GM19025 (cell line): ENCODE results near the gene ZNF512B.
"Not testable (repeated sequence)": the region's sequence is repeated elsewhere in the genome, so short reads cannot be mapped to it uniquely, and the experiment has no call there.

Experiments used
- ATAC-seq: cut with Tn5 transposase; IDR thresholded peaks from one replicate; pipeline ENCODE4 v1.9.1; 2021; ENCODE audit warnings: mild to moderate bottlenecking, low read depth, moderate library complexity; ENCODE audit not compliant: unreplicated experiment

The ZNF512B gene

DNA sequence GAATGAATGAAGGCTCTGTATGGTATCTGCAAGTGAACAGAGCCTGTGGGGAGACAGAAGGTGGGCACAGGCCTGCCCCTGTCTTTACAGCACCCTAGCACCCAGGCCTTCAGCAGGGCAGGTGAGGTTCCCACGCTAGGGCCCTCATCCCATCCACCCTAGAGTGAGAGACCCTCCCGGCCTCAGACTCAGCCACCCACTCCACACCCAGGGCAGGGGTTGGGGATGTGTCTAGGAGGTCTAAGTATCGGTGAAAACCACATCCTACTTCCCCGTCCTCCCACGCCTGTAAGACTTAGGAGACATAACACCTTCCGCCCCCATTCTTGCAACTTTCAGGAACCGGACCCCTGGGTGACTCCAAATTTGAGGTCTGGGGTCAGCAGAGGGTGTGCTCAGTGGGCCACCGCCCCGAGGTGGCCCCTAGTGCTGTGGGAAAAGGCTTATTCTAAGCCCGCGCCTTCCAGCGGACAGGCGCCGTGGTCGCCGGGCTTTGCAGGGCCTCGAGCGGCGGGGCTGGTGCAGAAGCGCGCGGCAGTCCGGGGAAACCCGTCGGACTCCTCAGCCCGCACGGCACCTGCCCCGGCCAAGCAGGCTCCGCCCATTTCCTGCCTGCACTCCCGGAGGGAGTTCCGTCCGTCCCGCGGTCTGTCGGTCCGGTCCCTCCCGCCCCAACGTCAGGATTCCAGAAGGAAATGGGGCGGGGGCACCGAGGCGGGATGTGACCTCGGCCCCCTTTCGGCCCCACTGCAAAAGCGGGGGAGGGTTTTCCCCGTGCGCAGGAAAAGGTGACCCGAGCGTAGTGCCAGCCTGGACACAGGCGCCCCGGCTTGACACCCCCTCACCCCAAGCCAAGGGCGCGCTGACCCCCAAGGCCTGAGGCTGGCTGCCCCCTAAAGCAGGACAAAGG, 8.8 kb upstream of the ZNF512B start:
- peak; percentile 36 for ATAC-seq

DNA sequence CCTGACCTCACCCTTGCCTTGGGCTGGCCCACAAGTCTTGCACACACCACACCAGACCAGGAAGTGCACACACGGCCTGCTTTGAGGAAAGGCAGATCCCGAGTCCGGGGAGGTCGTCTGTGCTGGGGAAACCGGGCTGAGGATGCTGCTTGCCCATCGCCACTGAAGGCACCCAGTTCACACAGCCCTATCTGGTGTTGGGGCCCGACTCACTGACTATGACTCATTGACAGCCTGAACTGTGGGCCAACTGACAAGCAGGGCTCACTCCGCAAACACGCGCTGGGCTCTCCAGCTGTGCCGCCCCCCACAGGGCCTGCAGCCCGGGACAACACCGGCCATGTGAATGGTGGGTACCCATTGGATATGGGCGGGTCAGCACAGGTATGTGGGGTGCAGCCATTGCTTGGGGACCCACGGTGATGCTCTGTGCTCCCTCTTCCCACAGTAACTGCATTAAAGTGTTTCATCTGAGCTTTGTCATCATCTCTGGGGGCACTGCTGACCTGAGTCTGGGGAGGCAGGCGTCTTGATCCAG, 8.1 kb upstream of the ZNF512B start:
- no peak for ATAC-seq

DNA sequence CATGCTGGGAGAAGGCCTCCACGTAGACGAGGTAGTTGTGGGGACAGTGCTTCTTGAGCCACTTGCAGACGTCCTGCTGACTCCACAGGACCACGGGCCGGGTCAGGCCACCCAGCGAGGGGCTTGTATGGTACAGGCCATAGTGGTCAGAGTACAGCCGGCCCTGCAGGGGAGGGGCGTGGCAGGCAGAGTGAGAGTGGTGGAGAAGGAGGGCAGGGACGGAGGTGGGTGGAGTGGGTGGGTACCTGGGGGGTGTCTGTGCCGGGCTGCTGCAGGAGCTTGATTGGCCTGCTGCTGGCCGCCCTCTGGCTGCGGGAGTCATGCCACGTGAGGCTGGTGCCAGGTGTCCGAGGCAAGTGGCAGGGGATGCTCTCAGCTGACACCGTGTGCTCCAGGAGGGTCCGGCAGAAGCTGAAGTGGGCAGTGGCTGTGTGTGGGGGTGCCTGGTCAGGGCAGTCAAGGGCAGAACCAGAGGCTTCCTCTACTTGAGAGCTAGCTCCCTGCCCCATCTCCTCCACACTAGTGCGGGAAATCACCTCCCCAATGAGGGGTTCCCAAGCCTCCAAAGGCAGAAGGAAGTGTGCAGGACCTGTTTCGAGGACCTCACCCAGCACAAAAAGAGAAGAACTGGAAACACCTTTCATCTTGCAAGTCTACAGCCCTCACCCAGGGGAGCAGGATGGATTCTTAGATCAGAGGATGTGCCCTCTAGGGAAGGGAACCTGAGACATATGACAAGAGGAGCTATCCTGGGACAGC, 7.4 kb upstream of the ZNF512B start:
- ATAC-seq: no peak

DNA sequence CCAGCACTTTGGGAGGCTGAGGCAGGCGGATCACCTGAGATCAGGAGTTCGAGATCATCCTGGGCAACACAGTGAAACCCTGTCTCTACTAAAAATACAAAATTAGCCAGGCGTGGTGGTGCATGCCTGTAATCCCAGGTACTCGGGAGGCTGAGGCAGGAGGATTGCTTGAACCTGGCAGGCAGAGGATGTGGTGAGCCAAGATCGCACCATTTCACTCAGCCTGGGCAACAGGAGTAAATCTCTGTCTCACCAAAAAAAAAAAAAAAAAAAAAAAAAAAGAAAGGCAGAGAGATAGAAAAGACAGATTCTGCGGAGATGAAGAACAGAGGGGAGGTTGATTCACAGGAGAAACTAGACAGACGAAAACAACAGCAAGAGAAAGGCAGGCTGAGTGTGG, 6.8 kb upstream of the ZNF512B start:
- not testable (repeated sequence) for ATAC-seq

DNA sequence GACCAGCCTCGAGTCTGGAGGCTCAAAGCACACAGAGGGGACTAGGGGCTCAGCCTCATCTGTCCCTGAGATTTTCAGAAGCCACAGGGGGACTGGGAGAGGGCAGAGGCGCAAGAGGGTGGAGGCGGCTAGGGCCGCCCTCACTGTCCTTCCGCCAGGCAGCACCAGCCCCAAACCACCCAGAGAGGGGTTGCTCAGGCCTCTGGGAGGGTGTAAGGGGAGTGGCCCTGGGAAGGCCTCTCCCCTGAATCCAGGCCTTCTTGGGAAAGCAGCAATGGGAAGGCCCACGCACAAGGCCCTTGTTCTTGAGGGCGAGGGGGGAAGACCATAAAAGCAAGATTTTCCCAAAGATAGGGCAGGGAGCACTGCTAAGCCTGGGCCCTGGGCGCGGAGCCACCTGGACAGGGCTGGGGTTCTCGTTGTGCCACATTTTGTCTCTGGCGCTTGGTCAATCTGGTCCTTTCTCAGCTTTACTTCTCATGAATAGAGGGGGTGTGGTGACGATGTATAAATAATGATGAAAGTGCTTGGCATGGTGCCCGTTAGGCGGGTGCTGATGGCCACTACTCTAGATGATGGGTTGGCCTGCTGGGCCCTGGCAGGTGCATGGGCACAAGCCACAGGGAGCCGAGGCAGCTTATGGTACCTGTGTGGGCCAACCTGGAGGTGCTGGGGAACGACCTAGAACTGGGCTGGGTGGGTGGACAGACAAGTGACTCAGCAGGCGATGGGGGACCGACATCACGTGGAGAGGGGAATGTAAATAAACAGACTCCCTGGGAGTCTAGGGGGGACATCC, 4.9 kb upstream of the ZNF512B start:
- no peak for ATAC-seq

DNA sequence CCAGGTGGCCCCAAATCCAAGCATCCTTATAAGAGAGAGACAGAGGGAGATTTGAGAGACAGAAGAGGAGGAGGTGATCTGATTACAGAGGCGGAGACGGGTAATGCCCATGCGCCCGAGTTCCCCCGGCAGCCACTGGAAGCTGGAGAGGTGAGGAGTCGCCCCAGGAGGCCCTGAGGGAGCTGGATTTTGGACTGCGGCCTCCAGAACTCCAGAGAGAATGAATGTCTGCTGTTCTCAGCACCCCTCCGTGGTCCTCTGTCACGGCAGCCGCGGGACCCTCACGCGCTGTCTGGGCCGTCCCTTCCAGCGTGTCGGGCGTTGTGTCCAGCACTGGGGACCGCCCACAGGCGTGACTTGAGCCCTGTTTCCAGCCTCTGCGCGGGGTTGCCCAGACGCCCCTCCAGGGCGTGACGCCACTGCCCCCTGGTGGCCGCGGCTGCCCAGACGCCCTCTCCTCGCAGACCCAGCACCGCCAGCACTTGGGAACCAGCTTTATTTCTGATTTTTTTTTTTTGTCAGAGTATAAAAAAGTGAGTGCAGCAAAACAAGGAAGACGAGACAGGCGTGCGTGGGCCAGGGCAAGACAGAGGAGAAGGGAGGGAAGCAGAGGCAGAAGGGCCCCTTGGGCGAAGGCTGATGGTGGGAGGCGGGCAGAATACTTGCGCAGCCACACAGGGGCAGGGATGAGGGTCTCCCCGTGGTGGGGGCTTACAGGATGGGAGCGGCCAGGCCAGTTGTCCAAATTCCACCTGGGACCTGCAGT, 4.1 kb upstream of the ZNF512B start:
- peak; percentile 35 for ATAC-seq

DNA sequence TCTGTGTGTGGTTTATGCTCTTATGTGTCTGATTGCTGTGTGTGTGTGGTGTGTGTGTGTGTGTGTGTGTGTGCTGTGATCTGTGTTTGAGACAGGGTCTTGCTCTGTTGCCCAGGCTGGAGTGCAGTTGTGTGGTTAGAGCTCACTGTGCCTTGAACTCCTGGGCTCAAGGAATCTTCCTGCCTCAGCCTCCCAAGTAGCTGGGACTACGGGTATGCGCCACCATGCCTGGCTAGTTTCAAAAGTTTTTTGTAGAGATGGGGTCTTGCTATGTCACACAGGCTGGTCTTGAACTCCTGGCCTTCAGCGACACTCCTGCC, 3.4 kb upstream of the ZNF512B start:
- no peak for ATAC-seq

DNA sequence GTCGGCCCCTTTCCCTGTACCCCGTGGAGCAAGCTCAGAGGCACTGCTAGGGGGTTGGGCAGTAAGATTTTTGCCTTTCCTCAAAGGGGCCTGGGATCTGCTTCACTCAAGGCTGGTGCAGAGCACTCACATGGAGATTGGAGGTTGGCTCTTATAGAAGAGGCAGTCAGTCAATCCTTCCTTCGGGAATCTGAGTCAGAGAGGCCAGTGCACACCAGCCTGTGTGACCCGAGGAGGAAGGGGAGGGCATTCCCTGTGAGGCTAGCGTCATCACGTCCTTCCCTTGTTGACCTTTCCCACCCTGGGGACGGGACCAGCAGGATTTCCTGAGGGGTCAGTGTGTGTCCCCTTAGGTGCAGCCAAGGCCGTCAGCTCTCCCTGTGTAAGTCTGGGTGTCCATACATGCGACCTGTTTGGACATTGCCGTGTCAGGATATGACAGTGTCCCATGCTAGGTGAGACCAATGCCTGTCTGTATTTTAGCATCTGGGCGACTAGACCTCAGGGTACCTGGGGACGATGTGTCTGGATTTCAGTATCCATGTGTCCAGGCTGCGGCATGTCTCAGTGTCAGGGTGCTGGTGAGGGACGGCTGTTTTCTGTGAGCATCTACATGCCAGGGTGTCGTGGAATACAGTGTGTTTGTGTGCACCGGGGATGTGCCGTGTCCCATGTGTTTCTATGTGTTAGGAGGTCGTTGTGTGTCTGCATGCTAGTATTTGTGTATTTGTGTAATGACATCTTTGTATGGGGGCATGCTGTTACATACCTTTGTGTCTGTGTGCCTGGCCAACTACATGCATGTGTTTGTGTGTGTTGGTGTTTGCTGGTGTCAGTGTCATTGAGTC, 2.8 kb upstream of the ZNF512B start:
- ATAC-seq: no peak

DNA sequence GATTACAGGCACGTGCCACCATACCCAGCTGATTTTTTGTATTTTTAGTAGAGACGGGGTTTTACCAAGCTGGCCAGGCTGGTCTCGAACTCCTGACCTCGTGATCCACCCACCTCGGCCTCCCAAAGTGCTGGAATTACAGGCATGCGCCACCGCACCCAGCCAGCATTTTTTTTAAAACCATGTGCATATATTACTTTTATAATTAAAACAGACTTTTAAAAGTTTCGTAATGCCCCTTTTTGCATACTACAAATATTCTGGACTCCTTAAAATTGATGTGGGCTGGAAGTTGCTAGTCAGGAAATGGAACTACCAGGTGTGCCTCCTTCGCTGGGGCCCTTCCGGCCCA, 2.2 kb upstream of the ZNF512B start:
- ATAC-seq: not testable (repeated sequence)

DNA sequence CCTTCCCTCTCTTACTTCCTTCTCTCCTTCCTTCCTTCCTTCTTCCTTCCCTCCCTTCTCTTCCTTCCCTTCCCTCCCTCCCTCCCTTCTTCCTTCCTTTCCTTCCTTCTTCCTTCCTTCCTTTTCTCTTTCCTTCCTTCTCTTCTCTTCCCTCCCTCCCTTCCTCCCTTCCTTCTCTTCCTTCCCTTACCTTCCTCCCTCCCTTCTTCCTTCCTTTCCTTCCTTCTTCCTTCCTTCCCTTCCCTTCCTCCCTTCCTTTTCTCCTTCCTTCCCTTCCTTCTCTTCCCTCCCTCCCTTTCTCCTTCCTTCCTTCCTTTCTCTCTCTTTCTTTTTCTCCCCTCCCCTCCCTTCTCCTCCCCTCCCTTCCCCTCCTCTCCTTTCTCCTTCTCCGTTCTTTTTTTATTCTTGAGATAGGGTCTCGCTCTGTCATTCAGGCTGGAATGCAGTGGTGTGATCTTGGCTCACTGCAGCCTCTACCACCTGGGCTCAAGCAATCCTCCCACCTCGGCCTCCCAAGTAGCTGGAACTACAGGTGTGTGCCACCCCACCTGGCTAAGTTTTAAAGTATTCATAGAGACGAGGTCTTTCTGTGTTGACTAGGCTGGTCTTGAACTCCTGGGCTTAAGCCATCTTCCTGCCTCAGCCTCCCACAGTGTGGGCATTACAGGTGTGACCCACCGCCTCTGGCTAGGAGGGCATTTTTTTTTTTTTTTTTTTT, 1.1 kb upstream of the ZNF512B start:
- no peak for ATAC-seq

DNA sequence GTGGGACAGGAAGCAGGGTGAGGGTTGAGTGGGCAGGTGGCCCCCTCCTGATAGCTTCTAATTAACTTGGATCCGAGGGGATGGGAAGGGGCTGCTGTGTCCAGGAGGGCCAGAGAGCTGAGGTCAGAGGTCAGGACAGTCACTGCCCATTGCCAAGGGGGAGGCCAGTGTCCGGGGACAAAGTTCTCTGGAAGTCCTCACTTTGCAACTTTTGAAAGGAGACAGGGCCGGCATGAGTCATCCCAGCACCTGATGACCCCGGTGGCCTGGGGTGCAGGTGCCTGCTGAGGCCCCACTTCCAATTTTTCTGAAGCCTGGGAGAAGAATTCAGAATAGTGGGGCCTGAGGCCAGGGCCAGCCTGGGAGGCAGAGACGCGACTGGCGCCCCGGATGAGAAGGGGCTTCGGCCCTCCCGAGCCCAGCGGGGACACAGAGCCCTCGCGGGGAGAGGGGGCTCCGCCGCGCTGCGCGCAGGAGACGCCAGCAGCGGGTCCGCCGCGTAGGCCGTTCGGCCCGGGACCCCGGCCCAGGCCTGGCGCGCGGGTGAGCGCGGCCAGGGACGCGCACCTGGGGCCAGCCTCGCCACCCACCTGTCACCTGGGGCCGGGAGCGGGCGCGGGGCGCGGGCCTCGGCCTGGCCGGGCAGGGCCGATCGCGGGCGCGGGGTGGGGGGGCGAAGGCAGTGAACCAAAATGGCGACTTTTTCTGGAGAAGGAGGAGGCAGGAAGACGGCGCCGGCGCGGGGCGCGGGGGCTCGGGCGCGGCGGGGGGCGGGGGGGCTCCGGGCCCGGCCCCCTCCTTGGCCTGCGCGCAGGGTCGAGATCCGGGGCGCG, 586 bp downstream of the ZNF512B start:
- no peak for ATAC-seq

DNA sequence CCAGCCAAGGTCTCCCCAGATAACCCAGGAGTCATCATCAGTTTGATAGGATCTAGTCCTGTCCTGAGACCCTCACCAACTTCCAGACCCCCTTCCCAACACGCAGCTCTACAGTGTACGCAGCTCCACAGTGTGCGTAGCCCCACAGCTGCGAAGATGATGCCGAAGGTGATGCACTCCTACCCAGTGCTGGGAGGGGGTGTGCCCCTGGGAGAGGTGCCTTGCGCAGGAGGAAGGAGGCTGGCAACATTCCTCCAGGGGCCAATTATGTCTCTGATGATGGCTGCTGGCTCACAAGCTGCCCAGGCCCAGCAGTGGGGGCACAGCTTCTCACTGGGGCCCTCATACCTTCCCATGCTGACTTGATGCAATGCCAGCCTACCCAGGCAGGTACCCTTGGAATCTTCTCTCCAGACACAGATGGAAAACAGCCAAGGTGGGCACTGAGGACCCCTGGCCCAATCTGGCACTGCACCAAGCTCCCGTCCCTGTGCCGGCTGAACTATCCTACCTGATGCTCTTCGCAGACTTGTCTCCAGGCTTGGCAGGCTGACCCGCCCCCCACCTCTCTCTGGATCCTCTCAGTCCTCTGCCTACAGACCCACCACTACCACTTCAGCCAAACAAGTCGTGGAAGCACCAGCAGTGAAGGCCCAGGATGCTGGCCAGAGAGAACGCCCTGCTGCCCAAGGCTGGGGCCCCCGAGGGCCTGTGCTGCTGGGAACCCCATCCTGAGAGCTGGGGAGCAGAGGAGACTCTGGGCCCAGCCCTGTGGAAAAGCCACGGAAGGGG, 1.4 kb downstream of the ZNF512B start:
- ATAC-seq: no peak

DNA sequence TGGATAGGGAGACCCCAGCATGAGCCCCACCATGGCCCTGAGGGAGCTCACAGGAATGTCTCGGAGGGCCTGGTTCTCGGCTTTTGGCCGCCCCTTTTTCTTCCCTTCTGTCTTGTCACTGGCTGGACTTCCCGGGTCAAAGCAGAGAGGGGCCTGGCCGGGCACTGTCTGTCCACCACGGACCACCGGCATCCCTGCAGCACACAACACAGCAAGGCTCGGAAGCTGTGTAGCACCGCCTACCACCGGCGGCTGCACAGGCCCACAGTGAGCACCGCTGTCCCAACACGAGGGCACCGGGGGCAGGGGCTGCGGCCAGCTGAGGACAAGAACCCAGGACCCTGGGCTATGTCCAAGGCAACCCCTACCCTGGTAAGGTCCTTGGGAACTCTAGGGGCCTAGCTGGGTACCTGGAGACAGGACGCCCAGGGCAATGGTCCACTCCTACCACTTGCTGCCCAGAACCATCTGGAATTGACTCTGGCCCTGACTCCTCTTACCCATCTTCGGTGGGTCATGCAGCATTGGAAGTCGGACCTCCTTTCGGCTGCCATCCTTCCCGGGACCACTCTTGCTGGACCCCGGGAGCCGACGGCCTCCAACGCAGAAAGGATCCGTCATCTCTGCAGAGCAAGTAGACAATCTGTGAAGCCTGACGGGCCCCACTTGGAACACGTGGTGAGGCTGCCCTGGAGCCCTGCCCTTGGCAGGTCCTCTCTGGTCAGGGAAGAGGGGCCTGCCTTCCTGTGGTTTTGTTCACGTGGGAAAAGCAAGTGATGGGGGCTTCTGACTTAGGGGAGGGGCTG, 2.2 kb downstream of the ZNF512B start:
- no peak for ATAC-seq

DNA sequence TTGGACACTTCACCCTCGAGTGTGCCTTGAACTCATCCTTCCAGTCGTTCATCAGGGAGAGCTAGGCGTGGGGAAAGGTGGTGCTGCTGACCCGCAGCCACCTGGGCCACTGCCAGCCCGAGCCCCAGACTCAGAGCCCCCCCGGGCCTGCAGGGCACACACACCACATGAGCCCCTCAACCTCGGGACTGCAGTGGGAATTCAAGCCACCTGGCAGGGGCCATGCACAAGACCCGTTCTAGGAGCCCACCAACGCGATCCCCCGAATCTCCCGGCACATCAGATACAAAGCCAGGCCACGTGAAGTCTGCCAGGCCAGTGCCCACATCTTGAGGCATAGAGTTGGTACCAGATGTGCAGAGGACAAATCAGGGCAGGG, 2.8 kb downstream of the ZNF512B start:
- no peak for ATAC-seq

DNA sequence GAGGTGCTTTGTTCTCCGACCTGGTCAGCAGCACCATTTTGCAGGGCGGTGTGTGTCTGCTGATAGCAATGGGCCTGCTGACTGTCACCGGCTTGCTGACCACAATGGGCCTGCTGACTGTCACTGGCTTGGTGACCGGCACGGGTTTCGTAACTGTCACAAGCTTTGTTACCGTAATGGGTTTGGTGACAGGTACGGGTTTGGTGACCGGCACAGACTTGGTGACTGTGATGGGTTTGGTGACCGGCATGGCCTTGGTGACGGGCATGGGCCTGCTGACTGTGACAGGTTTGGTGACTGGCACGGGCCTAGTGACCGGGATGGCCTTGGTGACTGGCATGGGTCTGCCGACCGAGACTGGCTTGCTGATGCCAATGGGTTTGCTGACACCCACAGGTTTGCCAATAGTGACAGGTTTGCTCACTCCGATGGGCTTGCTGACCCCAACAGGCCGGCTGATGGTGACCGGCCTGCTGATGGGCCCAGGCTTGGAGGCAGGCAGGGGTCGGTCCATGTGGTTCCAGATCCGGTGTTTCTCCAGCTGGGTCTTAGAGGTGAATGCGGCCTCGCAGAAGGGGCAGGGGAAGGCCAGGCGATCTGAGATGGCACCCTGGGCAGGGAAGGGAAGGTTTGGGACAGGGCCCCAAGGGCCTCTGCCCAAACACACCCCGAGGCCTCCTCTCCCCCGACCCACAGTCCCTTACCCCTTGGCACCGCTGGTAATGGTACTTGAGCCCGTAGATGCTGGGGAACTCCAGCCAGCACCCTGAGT, 3.4 kb downstream of the ZNF512B start:
- ATAC-seq: no peak

DNA sequence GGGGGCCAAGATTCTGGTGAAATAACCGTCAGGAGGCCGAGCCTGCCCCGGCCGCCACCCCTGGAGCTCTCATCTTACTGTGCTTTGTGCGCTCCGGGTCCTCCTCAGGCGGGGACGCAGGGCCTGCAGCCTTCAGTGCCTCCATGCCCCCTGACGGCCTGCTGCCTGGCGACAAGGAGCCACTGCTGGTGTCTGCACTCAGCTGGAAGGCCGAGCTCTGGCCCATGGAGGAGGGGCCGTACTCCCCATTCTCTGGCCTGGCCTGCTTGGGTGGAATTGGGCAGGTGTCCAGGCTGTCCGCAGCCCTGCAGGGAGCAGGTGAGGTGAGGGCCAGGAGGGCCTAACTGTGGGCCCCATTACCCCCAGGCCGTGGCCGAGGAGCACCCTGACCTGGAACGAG, 5.3 kb downstream of the ZNF512B start:
- no peak for ATAC-seq
